Osteoblast (primary cell): ENCODE data around the gene SAPCD2. TPM values are rescaled to one million over a fixed set of nuclear protein-coding genes. Genes with fewer than 3 reads are reported as not detected.

Source experiments
- DNase-seq: peaks from one replicate; pipeline ENCODE4 v3.0.0; 2011; ENCODE audit warnings: low spot score, mixed read lengths; ENCODE audit not compliant: insufficient read length; ENCODE audit errors: missing footprints
- H2AFZ ChIP-seq: 2 replicates; pipeline ENCODE4 v1.6.0; 2011; ENCODE audit warnings: mild to moderate bottlenecking, low read length
- H3K27ac ChIP-seq: 2 replicates; pipeline ENCODE4 v1.5.1; 2011; ENCODE audit warnings: mild to moderate bottlenecking, low read depth, low read length, moderate library complexity
- H3K27me3 ChIP-seq: 2 replicates; pipeline ENCODE4 v1.6.0; 2012; ENCODE audit warnings: mild to moderate bottlenecking, control low read depth, inconsistent platforms, low read length, moderate library complexity; ENCODE audit not compliant: insufficient read depth
- H3K36me3 ChIP-seq: 2 replicates; pipeline ENCODE4 v1.5.1; 2011; ENCODE audit warnings: mild to moderate bottlenecking, low read length, control low read depth, moderate library complexity; ENCODE audit not compliant: insufficient read depth
- H3K4me1 ChIP-seq: 2 replicates; pipeline ENCODE4 v1.5.1; 2011; ENCODE audit warnings: mild to moderate bottlenecking, low read length, control low read depth, moderate library complexity; ENCODE audit not compliant: insufficient read depth
- H3K4me2 ChIP-seq: 2 replicates; pipeline ENCODE4 v1.6.0; 2011; ENCODE audit warnings: mild to moderate bottlenecking, low read length; ENCODE audit not compliant: insufficient read depth
- H3K4me3 ChIP-seq: fragments of 200-600 bp; sonication (generic); 3 replicates; pipeline ENCODE4 v1.5.1; 2012; ENCODE audit warnings: mild to moderate bottlenecking, low read length, inconsistent platforms; ENCODE audit not compliant: insufficient read depth
- H3K79me2 ChIP-seq: 2 replicates; pipeline ENCODE4 v1.6.0; 2012; ENCODE audit warnings: mild to moderate bottlenecking, low read length, control low read depth, inconsistent platforms; ENCODE audit not compliant: insufficient read depth
- H3K9me3 ChIP-seq: 2 replicates; pipeline ENCODE4 v1.5.1; 2011; ENCODE audit warnings: low read depth, low read length, control low read depth
- H4K20me1 ChIP-seq: 2 replicates; pipeline ENCODE4 v1.6.0; 2012; ENCODE audit warnings: mild to moderate bottlenecking, low read length, control low read depth; ENCODE audit not compliant: insufficient read depth
- CTCF ChIP-seq: IDR thresholded peaks from 2 replicates; pipeline ENCODE4 v1.5.1; 2011; ENCODE audit warnings: mild to moderate bottlenecking, low read depth, low read length, moderate library complexity; ENCODE audit errors: extremely low read depth
- total RNA-seq: library from RNA; depleted of rRNA; stranded (reverse); fragments of >200 nt; gene quantifications from 2 replicates; pipeline ENCODE4 v1.2.3, GENCODE V29; 2012

Gene SAPCD2
- total RNA-seq, 1 donor, result 1.1 TPM

- no peak for TF ChIP-seq CTCF
- H3K36me3 ChIP-seq, result no peaks in the 10 kb centered on the region
These were observed 43.5 kb downstream of the SAPCD2 start for GRCh38 chr9:137026828-137027227.

DNA sequence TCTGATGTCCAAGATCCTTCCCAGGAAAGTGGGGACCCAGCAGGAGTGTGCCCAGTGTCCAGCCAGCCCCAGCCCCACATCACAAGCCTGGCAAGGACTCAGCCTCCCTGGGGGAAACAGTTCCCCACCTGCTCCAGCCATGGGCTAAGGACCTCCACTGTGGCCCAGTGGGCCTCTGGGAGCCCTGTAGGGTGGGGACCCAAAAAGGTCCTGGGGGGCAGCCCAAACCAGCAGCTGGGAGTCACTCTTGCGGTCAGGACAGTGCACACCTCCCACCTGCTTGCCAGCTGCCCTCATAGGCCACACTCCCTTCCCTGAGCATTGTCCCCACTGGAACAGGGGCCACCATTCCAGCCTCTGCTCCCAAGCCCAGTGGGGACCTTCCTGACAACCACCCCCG, 44.0 kb downstream of the SAPCD2 start:
- Histone ChIP-seq H3K4me2 (no peak overlapping the region), H4K20me1 (peaks cover 15% of the 10 kb centered on the region)

More at GRCh38 chr9:137026828-137027227, 43.5 kb downstream of the SAPCD2 start:
- peak overlapping the region; percentile 82 for H3K4me2 ChIP-seq
- peaks cover 15% of the 10 kb centered on the region for H3K4me1 ChIP-seq
- H3K4me3 ChIP-seq, result peak overlapping the region; percentile 71
- no peak overlapping the region for H2AFZ ChIP-seq
- H3K27me3 ChIP-seq, result no peaks in the 10 kb centered on the region
- DNase-seq, result no peak
- H3K79me2 ChIP-seq, result no peaks in the 10 kb centered on the region
- no peak overlapping the region for H3K27ac ChIP-seq
- H4K20me1 ChIP-seq, result peaks cover 15% of the 10 kb centered on the region
- no peaks in the 10 kb centered on the region for H3K9me3 ChIP-seq

DNA sequence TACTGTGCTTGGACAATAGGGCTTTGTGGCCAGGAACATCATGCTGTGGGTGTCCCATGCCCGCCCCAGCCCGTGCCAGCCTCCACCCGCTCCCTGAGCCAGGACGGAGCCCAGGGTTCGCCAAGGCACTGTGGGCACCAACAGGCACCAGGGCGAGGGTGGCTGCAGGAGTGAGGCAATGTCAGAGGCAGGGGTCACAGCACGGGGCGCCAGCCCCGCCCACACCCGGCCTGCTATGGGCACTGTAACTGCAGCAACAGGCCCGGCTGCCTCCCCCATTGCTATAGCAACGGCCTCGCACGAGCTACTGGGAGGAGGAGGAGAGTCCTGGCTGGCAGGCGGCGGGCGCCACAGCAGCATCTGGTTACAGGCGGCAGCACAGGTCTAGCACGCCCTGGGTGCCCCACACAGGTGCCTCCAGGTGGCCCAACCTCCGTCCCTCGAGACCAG, 44.8 kb downstream of the SAPCD2 start:
- TF ChIP-seq CTCF, result no peak
- Histone ChIP-seq H3K27ac (no peak overlapping the region), H3K4me3 (no peak overlapping the region), H3K9me3 (no peaks in the 10 kb centered on the region), H3K4me2 (no peak overlapping the region), H2AFZ (no peak overlapping the region), H3K27me3 (no peaks in the 10 kb centered on the region), H3K79me2 (no peaks in the 10 kb centered on the region), H3K36me3 (no peaks in the 10 kb centered on the region), H4K20me1 (peaks cover 15% of the 10 kb centered on the region), H3K4me1 (peaks cover 15% of the 10 kb centered on the region)
- DNase-seq, result no peak

More for the DNA sequence above, 44.0 kb downstream of the SAPCD2 start:
- H2AFZ ChIP-seq, result no peak overlapping the region
- no peaks in the 10 kb centered on the region for H3K27me3 ChIP-seq
- DNase-seq, result no peak
- no peak overlapping the region for H3K4me3 ChIP-seq
- no peak overlapping the region for H3K27ac ChIP-seq
- no peaks in the 10 kb centered on the region for H3K36me3 ChIP-seq
- no peaks in the 10 kb centered on the region for H3K79me2 ChIP-seq
- H3K4me1 ChIP-seq, result peaks cover 15% of the 10 kb centered on the region
- TF ChIP-seq CTCF, result no peak
- no peaks in the 10 kb centered on the region for H3K9me3 ChIP-seq

DNA sequence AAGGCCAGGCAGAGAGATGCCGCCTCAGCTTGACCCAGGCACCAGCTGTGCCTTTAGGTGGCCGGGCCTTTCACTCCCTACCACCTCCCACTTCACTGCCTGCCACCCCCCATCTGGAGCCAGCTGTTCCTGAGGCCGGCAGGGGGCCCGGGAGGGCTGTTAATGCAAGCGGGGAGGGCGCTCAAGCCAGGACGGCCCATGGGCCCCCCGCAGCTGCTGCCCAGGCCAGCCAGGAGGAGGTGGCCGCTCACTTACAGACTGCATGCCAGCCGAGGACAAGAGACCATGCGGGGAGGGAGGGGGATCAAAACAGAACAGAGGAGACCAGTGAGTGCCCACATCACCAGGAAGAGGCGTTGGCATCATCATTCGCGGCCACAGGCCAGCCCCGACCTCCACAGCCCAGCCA, 46.8 kb downstream of the SAPCD2 start:
- H3K9me3 ChIP-seq, result no peaks in the 10 kb centered on the region
- H3K27ac ChIP-seq, result no peak overlapping the region
- no peaks in the 10 kb centered on the region for H3K79me2 ChIP-seq
- no peaks in the 10 kb centered on the region for H3K36me3 ChIP-seq
- H3K4me1 ChIP-seq, result peaks cover 9% of the 10 kb centered on the region
- no peak overlapping the region for H2AFZ ChIP-seq
- peaks cover 11% of the 10 kb centered on the region for H4K20me1 ChIP-seq
- H3K4me3 ChIP-seq, result no peak overlapping the region
- DNase-seq, result no peak
- H3K27me3 ChIP-seq, result no peaks in the 10 kb centered on the region
- H3K4me2 ChIP-seq, result no peak overlapping the region
- no peak for TF ChIP-seq CTCF
